ENCODE data around the gene KIAA1217. TPM values are rescaled to one million over a fixed set of nuclear protein-coding genes. Genes with fewer than 3 reads are reported as not detected.

Gene KIAA1217
- total and polyA plus RNA-seq, 9 of the 15 experiments (the other 6 are each of a cell fraction or from before 2014, with no cell fraction given) = 0.04 TPM; not detected in 8

- peak; percentile 92 for TF ChIP-seq VEZF1 (CRISPR knock-in tag; IDR thresholded peaks at IDR 0.05)
- no peak for TF ChIP-seq STAT5B (CRISPR knock-in tag; IDR thresholded peaks at IDR 0.05)
- no peak for TF ChIP-seq FOXO4 (CRISPR knock-in tag; IDR thresholded peaks at IDR 0.05)
- peak; percentile 86 for TF ChIP-seq PML (IDR thresholded peaks at IDR 0.05; ENCODE audit: low read length)
- no peak for TF ChIP-seq DLX4 (CRISPR knock-in tag; IDR thresholded peaks at IDR 0.05)
- no peak for TF ChIP-seq MLX (CRISPR knock-in tag; conservative IDR thresholded peaks at IDR 0.05)
- no peak for TF ChIP-seq PATZ1 (CRISPR knock-in tag; IDR thresholded peaks at IDR 0.05; ENCODE audit: borderline replicate concordance)
- TF ChIP-seq ZNF174 (CRISPR knock-in tag; IDR thresholded peaks at IDR 0.05) = no peak
- TF ChIP-seq CREB1 (IDR thresholded peaks at IDR 0.05) = peak; percentile 60; the same call in 1 of the 2 replicates
- TF ChIP-seq CREB1 (CRISPR knock-in tag; IDR thresholded peaks at IDR 0.05) = no peak
- no peak for TF ChIP-seq ZNF57 (CRISPR knock-in tag; IDR thresholded peaks at IDR 0.05)
- TF ChIP-seq ETV1 (tag; conservative IDR thresholded peaks at IDR 0.05; ENCODE audit: low read depth) = no peak
- no peak; a peak in 1 of 4 replicates for TF ChIP-seq ZNF318 (IDR thresholded peaks at IDR 0.05; ENCODE audit: borderline replicate concordance in 1 of 2, low read depth in 1 of 2)
Measured at GRCh38 chr10:24569330-24569796, 360.4 kb downstream of the KIAA1217 start (continued).
